CD4-positive, alpha-beta T cell (primary cell): Measurements from ENCODE around the gene MLXIP. TPM values are rescaled to one million over a fixed set of nuclear protein-coding genes. Genes with fewer than 3 reads are reported as not detected.
A peak's percentile ranks its signal among the peaks of the same experiment; 100 is the strongest.

Experiments used
- ATAC-seq: fragments of 200-7000 bp; cut with Tn5 transposase; one replicate; pipeline ENCODE4 v1.10.0; 2022; ENCODE audit warnings: mild to moderate bottlenecking; ENCODE audit not compliant: poor library complexity
- CTCF ChIA-PET: fragments of 350-600 bp; sonication (Branson Sonifier 250); formaldehyde crosslinking; loops from one replicate; lab custom pipeline; 2021; ENCODE audit warnings: antibody characterized with exemption, inconsistent platforms; lab: Charles Lee
- POLR2A ChIA-PET: fragments of 350-600 bp; sonication (Branson Sonifier 250); formaldehyde crosslinking; loops from one replicate; lab custom pipeline; 2021; ENCODE audit warnings: antibody characterized with exemption, inconsistent platforms; lab: Charles Lee
- DNase-seq, 14 experiments: peaks; one replicate each; pipeline ENCODE4 v3.0.0-alpha.2; 2013 to 2020; ENCODE audit warnings: mixed read lengths in 2 of 14
- H3K27ac ChIP-seq, 2 donors: one replicate each; pipeline versions ENCODE4 v1.5.1 to v1.7.0; 2013; ENCODE audit warnings: low read length in 2 of 2, low read depth in 1 of 2, mild to moderate bottlenecking in 1 of 2
- H3K27me3 ChIP-seq, 2 experiments: 1 replicate in 1 of 2; 2 replicates in 1 of 2; pipeline versions ENCODE4 v1.6.1 to v1.7.0; 2013; ENCODE audit warnings: low read length in 2 of 2, control low read depth in 1 of 2, mild to moderate bottlenecking in 1 of 2, moderate library complexity in 1 of 2; ENCODE audit not compliant: insufficient read depth in 2 of 2, control insufficient read depth in 1 of 2
- H3K36me3 ChIP-seq: one replicate; pipeline ENCODE4 v1.6.1; 2013; ENCODE audit warnings: low read length, control low read depth; ENCODE audit not compliant: insufficient read depth
- H3K4me1 ChIP-seq: one replicate; pipeline ENCODE4 v1.6.1; 2013; ENCODE audit warnings: low read length, control low read depth; ENCODE audit not compliant: insufficient read depth
- H3K4me3 ChIP-seq: one replicate; pipeline ENCODE4 v1.5.1; 2013; ENCODE audit warnings: mild to moderate bottlenecking, low read length, moderate library complexity
- H3K9me3 ChIP-seq, 2 experiments: 1 replicate in 1 of 2; 2 replicates in 1 of 2; pipeline versions ENCODE4 v1.6.1 to v1.7.0; 2013; ENCODE audit warnings: low read length in 2 of 2, mild to moderate bottlenecking in 2 of 2, control low read depth in 1 of 2, moderate library complexity in 1 of 2; ENCODE audit not compliant: control insufficient read depth in 1 of 2, insufficient read depth in 1 of 2
- H3K27ac Mint-ChIP-seq: one replicate; pipeline ENCODE4 v1.8.0; 2020; ENCODE audit warnings: mixed read lengths
- H3K27me3 Mint-ChIP-seq: one replicate; pipeline ENCODE4 v1.8.0; 2021; ENCODE audit warnings: mixed read lengths
- H3K36me3 Mint-ChIP-seq: one replicate; pipeline ENCODE4 v1.8.0; 2021; ENCODE audit warnings: low read depth, mixed read lengths
- H3K4me1 Mint-ChIP-seq: one replicate; pipeline ENCODE4 v1.8.0; 2021; ENCODE audit warnings: low read depth, mixed read lengths
- H3K4me3 Mint-ChIP-seq: one replicate; pipeline ENCODE4 v1.8.0; 2020; ENCODE audit warnings: mild to moderate bottlenecking, mixed read lengths
- H3K9me3 Mint-ChIP-seq: one replicate; pipeline ENCODE4 v1.8.0; 2020; ENCODE audit warnings: mixed read lengths
- CTCF ChIP-seq: fragments of 200-600 bp; IDR thresholded peaks from one replicate; pipeline ENCODE4 v1.8.0; 2022; ENCODE audit warnings: antibody characterized with exemption, mild to moderate bottlenecking
- intact Hi-C, 2 experiments: fragments of 100-400 bp; cut with DNase I in 1 of 2; cut with micrococcal nuclease in 1 of 2; formaldehyde crosslinking; loops; one replicate each; pipeline versions ENCODE4 v1.15.1 to v1.9.0; 2023 to 2025; cut with DNase I, micrococcal nuclease
- polyA plus RNA-seq, 2 donors: library from polyadenylated mRNA; unstranded; fragments of 120-200 nt; gene quantifications; one replicate each; pipeline ENCODE4 v1.2.1, GENCODE V29; 2013
- total RNA-seq, 174 experiments: library from RNA in 2 of 174; stranded (reverse) in 2 of 174; gene quantifications; one replicate each; pipeline ENCODE4 v1.2.3 and lab custom pipeline; 2021 to 2026

Gene MLXIP
- total RNA-seq (10 to 100 TPM; 98.0 to 99.3 TPM), total RNA-seq (lab: John Stamatoyannopoulos, UW) (27.6 to 362 (median 96.2) reads per million in 172 experiments)
- 31.0 TPM for polyA plus RNA-seq (2013, experiment 1 of 2)
- polyA plus RNA-seq (2013, experiment 2 of 2), result 40.9 TPM

GRCh38 chr12:122078141-122079032 is at the start of gene MLXIP:
TSS of gene MLXIP (plus strand) at chr12:122078756. CDS start at chr12:122078854, 98 bp downstream.
- peaks cover 54% of the 10 kb centered on the region for H3K4me1 ChIP-seq
- no peaks in the 10 kb centered on the region for H3K9me3 ChIP-seq
- Mint-ChIP-seq H3K27ac (peak within 1 kb of the TSS; percentile 84), H3K4me1 (peaks cover 47% of the 10 kb centered on the region), H3K4me3 (peak within 1 kb of the TSS; percentile 84), H3K36me3 (peaks cover 15% of the 10 kb centered on the region), H3K27me3 (no peaks in the 10 kb centered on the region), H3K9me3 (no peaks in the 10 kb centered on the region)
- H3K27ac ChIP-seq, result peak within 1 kb of the TSS; percentile 65 to 76
- CTCF ChIA-PET, result interaction anchor here (1.0 to 1.4 kb wide), 2 partner anchors 23 to 24 kb away, joined by 3 to 6 read pairs; no protein-coding TSS in a partner anchor
- intact Hi-C loops, result loop anchor here in 1 of 2 experiments (2.0 to 10.0 kb wide), 3 partner anchors 24 to 1774 kb away; partner anchors contain the start of gene SIRT4
- no peak for TF ChIP-seq CTCF
- DNase-seq, result peak; percentile 71 to 94 (median 87)
- peak within 1 kb of the TSS; percentile 96 for H3K4me3 ChIP-seq
- H3K36me3 ChIP-seq, result no peaks in the 10 kb centered on the region
- POLR2A ChIA-PET, result interaction anchor here (0.7 to 5.8 kb wide), 11 partner anchors 10 to 406 kb away, joined by 3 to 110 read pairs (median 4); partner anchors contain the start of gene B3GNT4
- H3K27me3 ChIP-seq, result no peaks in the 10 kb centered on the region
- ATAC-seq, result peak; percentile 68

GRCh38 chr12:122028905-122029560 is 49.5 kb upstream of the MLXIP start:
- peaks cover 6% of the 10 kb centered on the region for H3K4me1 ChIP-seq
- H3K4me3 Mint-ChIP-seq, result no peak overlapping the region
- peak in 1 of 14 experiments; percentile 29 for DNase-seq

More at GRCh38 chr12:122028905-122029560, 49.5 kb upstream of the MLXIP start:
- H3K27ac Mint-ChIP-seq, result no peak overlapping the region
- no peak for TF ChIP-seq CTCF
- ChIA-PET POLR2A (interaction anchor here (1.5 kb wide), 1 partner anchor 141 kb away, joined by 3 read pairs; the partner anchor contains the start of gene PSMD9), CTCF (no interaction called here)
- no peaks in the 10 kb centered on the region for H3K36me3 Mint-ChIP-seq
- H3K27me3 Mint-ChIP-seq, result no peaks in the 10 kb centered on the region
- H3K27me3 ChIP-seq, result peaks cover 0 to 5% of the 10 kb centered on the region in 2 experiments
- intact Hi-C loops, result no loop called here
- no peak overlapping the region for H3K4me3 ChIP-seq
- H3K36me3 ChIP-seq, result no peaks in the 10 kb centered on the region
- ATAC-seq, result no peak
- H3K4me1 Mint-ChIP-seq, result peaks cover 17% of the 10 kb centered on the region
- no peaks in the 10 kb centered on the region for H3K9me3 Mint-ChIP-seq
- no peak overlapping the region for H3K27ac ChIP-seq
- H3K9me3 ChIP-seq, result peaks cover 0 to 3% of the 10 kb centered on the region in 2 experiments
